CD14-positive monocyte (primary cell): ENCODE measurements around the gene PLEKHM2. TPM values are rescaled to one million over a fixed set of nuclear protein-coding genes. Genes with fewer than 3 reads are reported as not detected.

ENCODE experiments used
- DNase-seq, 3 donors: peaks; one replicate each; pipeline ENCODE4 v3.0.0-alpha.2; 2011 to 2022
- H2AFZ ChIP-seq: 2 replicates; pipeline ENCODE4 v1.6.0; 2012; ENCODE audit warnings: mild to moderate bottlenecking, low read depth, low read length, inconsistent platforms; ENCODE audit not compliant: insufficient read depth, poor library complexity, severe bottlenecking
- H3K27ac ChIP-seq, 2 donors: 1 replicate in 1 of 2; 2 replicates in 1 of 2; pipeline ENCODE4 v1.5.1; 2012 to 2013; ENCODE audit warnings: low read length in 2 of 2, control low read depth in 1 of 2, inconsistent platforms in 1 of 2, low read depth in 1 of 2, mild to moderate bottlenecking in 1 of 2
- H3K27me3 ChIP-seq, 2 donors: one replicate each; pipeline versions ENCODE4 v1.6.0 to v1.6.1; 2011 to 2013; ENCODE audit warnings: low read length in 2 of 2; ENCODE audit not compliant: control insufficient read depth in 2 of 2, insufficient read depth in 2 of 2
- H3K36me3 ChIP-seq, 2 donors: replicated peaks in 1 of 2; 1 replicate in 1 of 2; 2 replicates in 1 of 2; pipeline versions ENCODE4 v1.5.1 to v1.6.1; 2012 to 2013; ENCODE audit warnings: low read length in 2 of 2, control low read depth in 1 of 2, inconsistent platforms in 1 of 2, mild to moderate bottlenecking in 1 of 2; ENCODE audit not compliant: insufficient read depth in 2 of 2, control insufficient read depth in 1 of 2
- H3K4me1 ChIP-seq, 2 donors: 1 replicate in 1 of 2; 2 replicates in 1 of 2; pipeline versions ENCODE4 v1.5.1 to v1.6.1; 2012 to 2013; ENCODE audit warnings: low read length in 2 of 2, control low read depth in 1 of 2, inconsistent platforms in 1 of 2, mild to moderate bottlenecking in 1 of 2, moderate library complexity in 1 of 2; ENCODE audit not compliant: insufficient read depth in 2 of 2, control insufficient read depth in 1 of 2
- H3K4me2 ChIP-seq: replicated peaks from 2 replicates; pipeline ENCODE3; 2012; ENCODE audit warnings: low read length, moderate library complexity, mild to moderate bottlenecking; ENCODE audit not compliant: poor library complexity, severe bottlenecking; ENCODE audit errors: extremely low read depth
- H3K4me3 ChIP-seq, 3 experiments: fragments of 200-600 bp in 1 of 3; sonication (generic) in 1 of 3; replicated peaks in 1 of 3; 1 replicate in 2 of 3; 2 replicates in 1 of 3; pipeline ENCODE4 v1.5.1; 2011 to 2013; ENCODE audit warnings: low read length in 3 of 3, mild to moderate bottlenecking in 3 of 3, control low read depth in 2 of 3, low read depth in 2 of 3, inconsistent platforms in 1 of 3, moderate library complexity in 1 of 3
- H3K79me2 ChIP-seq: 2 replicates; pipeline ENCODE4 v1.6.0; 2012; ENCODE audit warnings: mild to moderate bottlenecking, control low read depth, inconsistent platforms, low read length, moderate library complexity; ENCODE audit not compliant: insufficient read depth
- H3K9ac ChIP-seq: 2 replicates; pipeline ENCODE4 v1.6.0; 2017; ENCODE audit warnings: low read length, mild to moderate bottlenecking; ENCODE audit not compliant: insufficient read depth, poor library complexity, severe bottlenecking
- H3K9me3 ChIP-seq, 2 donors: replicated peaks in 1 of 2; 1 replicate in 1 of 2; 2 replicates in 1 of 2; pipeline versions ENCODE4 v1.5.1 to v1.6.1; 2012 to 2013; ENCODE audit warnings: low read length in 2 of 2, control low read depth in 1 of 2; ENCODE audit not compliant: control insufficient read depth in 1 of 2, insufficient read depth in 1 of 2
- H4K20me1 ChIP-seq: 2 replicates; pipeline ENCODE4 v1.6.0; 2012; ENCODE audit warnings: mild to moderate bottlenecking, low read length, control low read depth, moderate library complexity; ENCODE audit not compliant: insufficient read depth
- H3K27ac Mint-ChIP-seq, 7 donors: one replicate each; pipeline ENCODE4 v1.8.0; 2020; ENCODE audit warnings: mild to moderate bottlenecking in 7 of 7, mixed read lengths in 7 of 7, moderate library complexity in 6 of 7, inconsistent platforms in 2 of 7
- H3K27me3 Mint-ChIP-seq, 3 donors: one replicate each; pipeline ENCODE4 v1.8.0; 2021 to 2022; ENCODE audit warnings: low read depth in 3 of 3, mild to moderate bottlenecking in 3 of 3, mixed read lengths in 3 of 3, moderate library complexity in 3 of 3, inconsistent platforms in 1 of 3
- H3K36me3 Mint-ChIP-seq, 2 donors: one replicate each; pipeline ENCODE4 v1.8.0; 2020; ENCODE audit warnings: mixed read lengths in 2 of 2, inconsistent platforms in 1 of 2, mild to moderate bottlenecking in 1 of 2
- H3K4me1 Mint-ChIP-seq: one replicate; pipeline ENCODE4 v1.8.0; 2020; ENCODE audit warnings: mild to moderate bottlenecking, mixed read lengths
- H3K4me3 Mint-ChIP-seq, 2 donors: one replicate each; pipeline ENCODE4 v1.8.0; 2020; ENCODE audit warnings: mild to moderate bottlenecking in 2 of 2, mixed read lengths in 2 of 2, moderate library complexity in 1 of 2
- H3K9me3 Mint-ChIP-seq, 7 donors: one replicate each; pipeline ENCODE4 v1.8.0; 2020 to 2022; ENCODE audit warnings: mixed read lengths in 7 of 7, mild to moderate bottlenecking in 6 of 7, moderate library complexity in 6 of 7, inconsistent platforms in 2 of 7
- CTCF ChIP-seq: fragments of 200-600 bp; IDR thresholded peaks from one replicate; pipeline ENCODE4 v1.8.0; 2022; ENCODE audit warnings: antibody characterized with exemption, mild to moderate bottlenecking
- WGBS: methylation state at CpG from one replicate; pipeline ENCODE4 v1.1.5; 2013; ENCODE audit warnings: missing lambda C conversion rate; ENCODE audit not compliant: insufficient coverage; 5-methylcytosine and 5-hydroxymethylcytosine counted together
- intact Hi-C, 2 donors: fragments of 100-400 bp; cut with micrococcal nuclease; formaldehyde crosslinking; loops; one replicate each; pipeline versions ENCODE4 v1.15.0 to v1.15.1; 2023
- polyA plus RNA-seq, 3 donors: library from polyadenylated mRNA; depleted of rRNA in 1 of 3; unstranded in 2 of 3; stranded (reverse) in 1 of 3; fragments of 300-500 nt in 2 of 3; fragments of >200 nt in 1 of 3; fragmentation: Illumina TruSeq in 2 of 3; gene quantifications; 1 replicate in 2 of 3; 2 replicates in 1 of 3; pipeline ENCODE4 v1.2.3, GENCODE V29; 2012 to 2021

Gene PLEKHM2
- polyA plus RNA-seq, 3 donors, result 4.0 to 79.3 (median 5.8) TPM

- H3K79me2 ChIP-seq, result no peaks in the 10 kb centered on the region
- H3K27ac ChIP-seq, result no peak overlapping the region
- peaks cover 33% of the 10 kb centered on the region for H4K20me1 ChIP-seq
- H3K27me3 Mint-ChIP-seq, result peaks cover 0 to 2% (median 0%) of the 10 kb centered on the region in 3 donors
- no peak overlapping the region for H3K4me3 ChIP-seq
- WGBS, result 96% methylated on average over 13 of the region's 20 CpGs
- no peak for DNase-seq
- H3K9ac ChIP-seq, result no peak overlapping the region
- H3K27me3 ChIP-seq, result no peaks in the 10 kb centered on the region
- H3K27ac Mint-ChIP-seq, result peak overlapping the region in 3 of 7 donors; percentile 4 to 48 (median 6)
- H3K36me3 Mint-ChIP-seq, result peaks cover 76 to 100% of the 10 kb centered on the region in 2 donors
- intact Hi-C loops, result no loop called here
- H3K36me3 ChIP-seq, result peaks cover 90 to 97% of the 10 kb centered on the region in 2 donors
- no peaks in the 10 kb centered on the region for H3K4me1 ChIP-seq
- no peak overlapping the region for H2AFZ ChIP-seq
- no peaks in the 10 kb centered on the region for H3K9me3 Mint-ChIP-seq
- no peaks in the 10 kb centered on the region for H3K4me1 Mint-ChIP-seq
- H3K9me3 ChIP-seq, result no peaks in the 10 kb centered on the region
- no peak for TF ChIP-seq CTCF
- no peak overlapping the region for H3K4me2 ChIP-seq
- H3K4me3 Mint-ChIP-seq, result no peak overlapping the region
These were observed 39.6 kb downstream of the PLEKHM2 start for GRCh38 chr1:15723631-15724246.

DNA sequence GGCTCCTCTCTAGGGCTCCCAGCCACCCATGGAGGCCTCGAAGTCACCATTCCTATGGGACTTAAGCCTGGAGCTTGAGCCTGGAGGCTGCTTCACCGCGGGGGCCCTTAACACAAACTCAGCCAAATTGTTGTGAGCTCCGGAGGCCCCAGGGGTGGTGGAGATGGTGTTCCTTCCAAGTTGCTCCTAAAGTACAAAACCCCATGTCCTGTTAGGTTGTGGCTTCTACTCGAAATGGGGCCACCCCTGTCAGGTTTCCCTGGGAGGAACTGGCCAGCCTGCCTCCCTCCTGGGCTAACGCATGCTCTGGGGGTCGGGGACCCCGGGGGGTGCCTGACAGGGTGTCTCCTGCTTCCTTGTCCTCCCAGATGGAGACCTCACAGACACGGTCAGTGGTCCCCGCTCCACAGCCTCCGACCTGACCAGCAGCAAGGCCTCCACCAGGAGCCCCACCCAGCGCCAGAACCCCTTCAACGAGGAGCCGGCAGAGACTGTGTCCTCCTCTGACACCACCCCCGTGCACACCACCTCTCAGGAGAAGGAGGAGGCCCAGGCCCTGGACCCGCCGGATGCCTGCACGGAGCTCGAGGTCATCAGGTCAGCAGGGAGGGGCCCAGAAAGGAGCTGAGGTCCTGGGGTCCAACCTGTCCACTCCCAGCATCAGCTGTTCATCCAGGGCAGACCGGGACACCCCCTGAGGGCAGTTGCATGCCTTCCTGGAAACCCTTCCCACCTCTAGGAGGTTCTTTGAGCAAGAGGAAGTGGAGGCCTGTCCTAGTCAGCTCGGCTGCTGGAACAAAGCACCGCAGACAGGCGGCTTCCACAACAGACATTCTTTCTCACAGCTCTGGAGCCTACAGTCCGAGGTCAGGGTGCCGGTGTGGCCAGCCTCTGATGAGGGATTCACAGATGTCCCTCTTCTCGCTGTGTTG is 41.1 kb downstream of the PLEKHM2 start:
- peaks cover 88 to 98% of the 10 kb centered on the region in 2 donors for H3K36me3 ChIP-seq
- H3K9ac ChIP-seq, result no peak overlapping the region

More for the DNA sequence above, 41.1 kb downstream of the PLEKHM2 start:
- Histone ChIP-seq H3K4me1 (no peaks in the 10 kb centered on the region), H2AFZ (no peak overlapping the region), H3K4me3 (no peak overlapping the region), H3K4me2 (no peak overlapping the region), H3K27me3 (no peaks in the 10 kb centered on the region), H3K27ac (peak overlapping the region in 1 of 2 donors; percentile 20), H4K20me1 (peaks cover 29% of the 10 kb centered on the region), H3K9me3 (no peaks in the 10 kb centered on the region), H3K79me2 (no peaks in the 10 kb centered on the region)
- 96% methylated on average over 12 of the region's 26 CpGs for WGBS
- TF ChIP-seq CTCF, result no peak
- DNase-seq, result no peak
- Mint-ChIP-seq H3K9me3 (no peaks in the 10 kb centered on the region), H3K36me3 (peaks cover 74 to 98% of the 10 kb centered on the region in 2 donors), H3K4me3 (no peak overlapping the region), H3K4me1 (no peaks in the 10 kb centered on the region), H3K27me3 (peaks cover 0 to 2% (median 0%) of the 10 kb centered on the region in 3 donors), H3K27ac (peak overlapping the region in 1 of 7 donors; percentile 41)
- intact Hi-C loops, result no loop called here
